IPS-18a (cell line): ENCODE data around the gene ANAPC1.
"Not testable (repeated sequence)": the region's sequence is repeated elsewhere in the genome, so short reads cannot be mapped to it uniquely, and the experiment has no call there.

Source experiments
- H3K27ac ChIP-seq: one replicate; pipeline ENCODE4 v1.5.1; 2013; ENCODE audit warnings: low read length
- H3K27me3 ChIP-seq: one replicate; pipeline ENCODE4 v1.6.1; 2013; ENCODE audit warnings: mild to moderate bottlenecking, low read length; ENCODE audit not compliant: control insufficient read depth, insufficient read depth
- H3K36me3 ChIP-seq: one replicate; pipeline ENCODE4 v1.6.1; 2013; ENCODE audit warnings: low read depth, low read length; ENCODE audit not compliant: control insufficient read depth
- H3K4me1 ChIP-seq: one replicate; pipeline ENCODE4 v1.6.1; 2013; ENCODE audit warnings: low read depth, low read length; ENCODE audit not compliant: control insufficient read depth
- H3K4me3 ChIP-seq: one replicate; pipeline ENCODE4 v1.5.1; 2013; ENCODE audit warnings: low read length
- H3K9ac ChIP-seq: one replicate; pipeline ENCODE4 v1.6.1; 2013; ENCODE audit warnings: mild to moderate bottlenecking, low read length, moderate library complexity
- H3K9me3 ChIP-seq: one replicate; pipeline ENCODE4 v1.6.1; 2013; ENCODE audit warnings: low read depth, low read length; ENCODE audit not compliant: control insufficient read depth

ANAPC1 gene

GRCh38 chr2:111900859-111901258 is 16.9 kb upstream of the ANAPC1 start:
- H3K27me3 ChIP-seq, result peaks cover 40% of the 10 kb centered on the region
- H3K9me3 ChIP-seq, result no peaks in the 10 kb centered on the region
- H3K36me3 ChIP-seq, result no peaks in the 10 kb centered on the region
- no peak overlapping the region for H3K9ac ChIP-seq
- H3K4me1 ChIP-seq, result peaks cover 15% of the 10 kb centered on the region
- no peak overlapping the region for H3K27ac ChIP-seq
- no peak overlapping the region for H3K4me3 ChIP-seq

DNA sequence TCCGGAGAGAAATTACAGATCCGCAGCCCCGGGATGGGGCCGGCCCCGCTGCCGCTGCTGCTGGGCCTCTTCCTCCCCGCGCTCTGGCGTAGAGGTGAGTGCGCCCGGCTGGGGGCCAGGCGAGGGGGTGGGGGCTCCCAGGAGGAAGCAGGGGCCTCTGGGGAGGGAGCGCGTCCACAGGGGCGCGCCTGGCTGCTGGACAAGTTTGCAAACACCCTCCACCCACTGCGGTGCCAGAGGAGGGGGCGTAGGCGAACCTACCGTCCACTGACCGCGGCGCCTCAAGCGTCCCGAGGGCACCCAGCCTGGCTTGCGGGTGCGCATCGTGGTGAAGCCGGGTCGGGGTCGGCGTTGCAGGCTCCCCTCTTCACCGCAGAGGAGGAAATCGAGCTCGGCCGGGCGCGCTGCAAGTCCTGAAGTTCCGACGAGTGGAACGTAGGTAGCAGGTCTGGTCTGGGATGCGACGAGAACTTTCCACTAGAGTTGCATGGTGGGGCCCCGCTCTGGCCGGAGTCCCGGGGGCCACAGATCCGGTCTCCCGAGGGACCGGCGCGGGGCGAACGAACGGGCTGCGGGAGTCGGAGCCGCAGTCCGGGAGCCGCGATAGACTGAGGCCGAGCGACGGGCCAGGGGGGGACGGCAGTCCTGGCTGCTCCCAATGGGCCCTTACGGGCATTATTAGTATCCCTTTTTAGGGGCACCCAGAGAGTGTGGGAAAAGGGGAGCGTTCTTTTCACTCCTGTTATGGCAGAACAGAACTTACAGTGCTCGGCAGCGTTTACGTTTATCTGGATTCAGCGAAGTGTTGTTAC is 14.9 kb upstream of the ANAPC1 start:
- H3K4me1 ChIP-seq, result peaks cover 11% of the 10 kb centered on the region
- H3K27ac ChIP-seq, result no peak overlapping the region
- no peaks in the 10 kb centered on the region for H3K9me3 ChIP-seq
- peaks cover 40% of the 10 kb centered on the region for H3K27me3 ChIP-seq
- no peaks in the 10 kb centered on the region for H3K36me3 ChIP-seq
- peak overlapping the region; percentile 30 for H3K9ac ChIP-seq
- H3K4me3 ChIP-seq, result peak overlapping the region; percentile 77

DNA sequence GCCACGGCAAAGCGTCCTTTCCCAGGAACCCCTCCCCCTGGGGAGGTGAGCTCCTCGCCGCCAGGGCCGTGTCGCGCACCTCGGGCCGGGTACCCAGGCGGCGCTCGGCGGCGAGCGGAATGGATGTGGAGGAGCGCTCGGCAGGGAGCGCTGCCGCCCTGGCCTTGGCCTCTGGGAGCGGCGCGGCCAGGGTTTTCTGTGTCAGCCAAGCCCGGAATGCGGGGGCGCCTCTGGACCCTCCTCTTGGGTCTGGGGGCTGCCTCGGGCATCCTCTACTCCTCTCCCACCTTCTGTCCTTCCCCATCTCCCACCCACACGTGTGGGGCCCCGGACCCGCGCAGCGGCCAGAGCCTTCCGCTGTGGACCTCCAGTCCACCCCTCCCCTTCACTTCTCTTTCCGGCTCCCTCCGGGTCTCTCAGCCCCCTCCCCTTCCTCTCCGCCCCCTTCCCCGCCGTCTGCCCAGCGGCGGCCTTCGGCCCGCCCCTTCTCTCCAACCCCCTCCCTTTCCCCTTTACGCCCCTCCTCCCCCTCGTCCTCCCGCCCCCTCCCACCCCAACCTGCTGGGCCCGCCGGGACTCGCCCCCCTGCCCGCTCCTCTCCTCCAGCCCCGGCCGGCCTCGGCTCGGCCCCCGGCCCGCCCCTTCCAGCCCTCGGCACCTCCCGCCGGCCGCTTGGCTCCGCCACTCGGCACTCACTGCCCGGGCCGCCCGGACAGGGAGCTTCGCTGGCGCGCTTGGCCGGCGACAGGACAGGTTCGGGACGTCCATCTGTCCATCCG is 14.1 kb upstream of the ANAPC1 start, which contains the start of gene MERTK:
TSS of gene MERTK (plus strand) at position 684 of the 779 bp plus-strand sequence. CDS start 129 bp downstream, outside the sequence.
- Histone ChIP-seq H3K27me3 (peaks cover 40% of the 10 kb centered on the region), H3K4me3 (peak within 1 kb of the TSS; percentile 81), H3K27ac (no peak within 1 kb of the TSS), H3K9me3 (no peaks in the 10 kb centered on the region), H3K4me1 (peaks cover 5% of the 10 kb centered on the region), H3K36me3 (no peaks in the 10 kb centered on the region), H3K9ac (peak within 1 kb of the TSS; percentile 41)

DNA sequence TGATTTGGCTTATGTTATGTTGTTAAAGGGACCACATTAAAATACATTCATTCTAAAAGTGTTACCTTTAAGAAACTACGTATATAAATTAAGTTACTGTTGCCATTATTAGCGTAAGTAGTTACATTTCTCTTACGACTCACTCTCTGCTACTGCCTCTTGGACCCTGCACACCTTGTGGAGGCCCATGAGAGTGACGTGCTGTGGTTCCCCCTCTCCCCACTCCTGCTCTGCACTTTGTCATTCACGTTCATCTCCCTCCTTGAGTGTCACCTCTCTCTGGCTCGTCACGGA is 13.6 kb upstream of the ANAPC1 start:
- Histone ChIP-seq H3K4me1 (peaks cover 5% of the 10 kb centered on the region), H3K27ac (no peak overlapping the region), H3K9ac (peak overlapping the region; percentile 41), H3K27me3 (peaks cover 40% of the 10 kb centered on the region), H3K36me3 (no peaks in the 10 kb centered on the region), H3K4me3 (peak overlapping the region; percentile 81), H3K9me3 (no peaks in the 10 kb centered on the region)

DNA sequence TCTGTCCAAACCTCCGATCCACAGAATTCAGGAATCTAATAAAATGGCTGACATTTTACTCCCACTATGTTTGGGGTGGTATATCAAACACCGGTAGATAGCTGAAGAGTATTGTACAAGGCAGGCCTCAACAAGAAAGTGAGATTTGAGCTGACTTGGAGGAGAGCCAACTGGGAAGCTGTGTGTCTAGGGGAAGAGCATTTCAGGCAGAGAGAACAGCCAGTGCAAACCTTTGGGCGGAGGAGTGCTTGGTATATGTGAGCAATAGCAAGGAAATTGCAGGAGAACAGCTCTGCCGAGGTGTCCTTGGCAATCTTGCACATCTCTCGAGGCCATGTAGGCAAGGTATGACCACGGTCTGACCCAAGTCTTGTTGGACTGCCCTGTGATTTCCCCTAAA is 12.6 kb upstream of the ANAPC1 start:
- Histone ChIP-seq H3K36me3 (no peaks in the 10 kb centered on the region), H3K9ac (no peak overlapping the region), H3K27me3 (peaks cover 40% of the 10 kb centered on the region), H3K4me3 (no peak overlapping the region), H3K9me3 (no peaks in the 10 kb centered on the region), H3K27ac (no peak overlapping the region), H3K4me1 (peaks cover 5% of the 10 kb centered on the region)

- no peak overlapping the region for H3K9ac ChIP-seq
- H3K36me3 ChIP-seq, result no peaks in the 10 kb centered on the region
- H3K9me3 ChIP-seq, result no peaks in the 10 kb centered on the region
- H3K27me3 ChIP-seq, result peaks cover 36% of the 10 kb centered on the region
- peaks cover 5% of the 10 kb centered on the region for H3K4me1 ChIP-seq
- no peak overlapping the region for H3K4me3 ChIP-seq
- no peak overlapping the region for H3K27ac ChIP-seq
Observed at GRCh38 chr2:111896024-111896423, 12.0 kb upstream of the ANAPC1 start.

DNA sequence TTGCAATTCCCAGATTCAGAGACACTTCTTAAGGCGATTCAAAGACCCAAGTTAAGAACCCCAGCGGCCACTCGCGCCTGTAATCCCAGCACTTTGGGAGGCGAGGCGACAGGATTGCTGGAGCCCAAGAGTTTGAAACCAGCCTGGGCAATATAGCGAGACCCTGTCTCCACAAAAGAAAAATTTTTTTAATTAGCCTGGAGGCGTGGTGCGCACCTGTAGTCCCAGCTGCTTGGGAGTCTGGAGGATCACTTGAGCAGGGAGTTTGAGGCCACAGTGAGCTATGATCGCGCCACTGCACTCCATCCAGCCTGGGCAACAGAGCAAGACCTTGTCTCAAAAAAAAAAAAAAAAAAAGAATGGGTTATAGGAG is 585 bp upstream of the ANAPC1 start:
- Histone ChIP-seq H3K4me1 (no peaks in the 10 kb centered on the region), H3K9ac (peak overlapping the region; percentile 96), H3K9me3 (no peaks in the 10 kb centered on the region), H3K27me3 (no peaks in the 10 kb centered on the region), H3K36me3 (peaks cover 5% of the 10 kb centered on the region), H3K4me3 (peak overlapping the region; percentile 85), H3K27ac (peak overlapping the region; percentile 69)

- not testable (repeated sequence) for H3K27me3 ChIP-seq, H3K9ac ChIP-seq, H3K9me3 ChIP-seq, H3K4me1 ChIP-seq, H3K27ac ChIP-seq, H3K4me3 ChIP-seq
- peaks cover 34% of the 10 kb centered on the region for H3K36me3 ChIP-seq
Observed at GRCh38 chr2:111872806-111873205, 11.2 kb downstream of the ANAPC1 start.

- H3K4me3 ChIP-seq, result not testable (repeated sequence)
Observed at GRCh38 chr2:111865124-111865523, 18.9 kb downstream of the ANAPC1 start.

GRCh38 chr2:111860005-111860404 is 24.0 kb downstream of the ANAPC1 start:
- not testable (repeated sequence) for H3K27ac ChIP-seq, H3K4me3 ChIP-seq, H3K4me1 ChIP-seq, H3K9me3 ChIP-seq, H3K9ac ChIP-seq, H3K27me3 ChIP-seq
- peaks cover 11% of the 10 kb centered on the region for H3K36me3 ChIP-seq

More at GRCh38 chr2:111865124-111865523, 18.9 kb downstream of the ANAPC1 start:
- H3K4me1 ChIP-seq, H3K27ac ChIP-seq, H3K27me3 ChIP-seq, H3K9me3 ChIP-seq, H3K9ac ChIP-seq: not testable (repeated sequence)
- peaks cover 10% of the 10 kb centered on the region for H3K36me3 ChIP-seq

- H3K4me3 ChIP-seq, H3K27me3 ChIP-seq, H3K27ac ChIP-seq, H3K9me3 ChIP-seq, H3K9ac ChIP-seq, H3K4me1 ChIP-seq: not testable (repeated sequence)
- peaks cover 14% of the 10 kb centered on the region for H3K36me3 ChIP-seq
Observed at GRCh38 chr2:111852544-111852943, 31.4 kb downstream of the ANAPC1 start.

- peaks cover 11% of the 10 kb centered on the region for H3K36me3 ChIP-seq
- H3K27ac ChIP-seq, H3K27me3 ChIP-seq, H3K9me3 ChIP-seq, H3K9ac ChIP-seq, H3K4me3 ChIP-seq, H3K4me1 ChIP-seq: not testable (repeated sequence)
Observed at GRCh38 chr2:111850646-111851045, 33.3 kb downstream of the ANAPC1 start.
